IMR-90 (cell line): ENCODE results near the gene PGGT1B. TPM values are rescaled to one million over a fixed set of nuclear protein-coding genes. Genes with fewer than 3 reads are reported as not detected.
A peak's percentile ranks its signal among the peaks of the same experiment; 100 is the strongest.

Experiments used
- ATAC-seq: fragments of 200-7000 bp; cut with Tn5 transposase; 2 replicates; pipeline ENCODE4 v1.9.1; 2020; ENCODE audit warnings: low read depth, mild to moderate bottlenecking, moderate library complexity
- BruUV-seq: library from RNA; stranded (reverse); fragments of 400-500 nt; replicated peaks from 2 replicates; lab custom pipeline; 2021; lab: Mats Ljungman, UMichigan
- CTCF ChIA-PET: fragments of 300-600 bp; formaldehyde crosslinking; extraction: SDS; loops from one replicate; lab custom pipeline; 2021; ENCODE audit warnings: antibody characterized with exemption; lab: Yijun Ruan, JAX
- POLR2A ChIA-PET: fragments of 300-600 bp; sonication (Branson Sonifier 250); formaldehyde crosslinking; loops from one replicate; lab custom pipeline; 2022; ENCODE audit warnings: antibody characterized with exemption; ENCODE audit not compliant: unreplicated experiment; lab: Charles Lee
- DNase-seq: peaks from one replicate; pipeline ENCODE4 v3.0.0; 2013
- H2AFZ ChIP-seq: replicated peaks from 2 replicates; pipeline ENCODE3; 2013; ENCODE audit warnings: low read length, mild to moderate bottlenecking; ENCODE audit not compliant: poor library complexity
- H2AK5ac ChIP-seq: 2 replicates; pipeline ENCODE4 v1.6.1; 2013; ENCODE audit warnings: low read depth, low read length, inconsistent platforms
- H2AK9ac ChIP-seq: replicated peaks from 2 replicates; pipeline ENCODE3; 2013; ENCODE audit warnings: mild to moderate bottlenecking, low read depth, low read length, moderate library complexity; ENCODE audit not compliant: poor library complexity
- H2BK120ac ChIP-seq: 2 replicates; pipeline ENCODE4 v1.6.1; 2013; ENCODE audit warnings: low read depth, low read length, inconsistent platforms
- H2BK15ac ChIP-seq: 3 replicates; pipeline ENCODE4 v1.6.1; 2013; ENCODE audit warnings: low read depth, low read length, inconsistent platforms
- H2BK20ac ChIP-seq: 2 replicates; pipeline ENCODE4 v1.6.1; 2013; ENCODE audit warnings: low read depth, mild to moderate bottlenecking, inconsistent platforms, low read length, moderate library complexity
- H2BK5ac ChIP-seq: 2 replicates; pipeline ENCODE4 v1.6.1; 2013; ENCODE audit warnings: mild to moderate bottlenecking, low read depth, low read length, inconsistent platforms; ENCODE audit not compliant: poor library complexity, severe bottlenecking
- H3K14ac ChIP-seq: replicated peaks from 2 replicates; pipeline ENCODE4 v1.6.1; 2013; ENCODE audit warnings: low read depth, low read length, inconsistent platforms
- H3K18ac ChIP-seq: 2 replicates; pipeline ENCODE4 v1.6.1; 2013; ENCODE audit warnings: low read depth, low read length, control low read depth
- H3K23ac ChIP-seq: 2 replicates; pipeline ENCODE4 v1.6.1; 2013; ENCODE audit warnings: low read depth, low read length, inconsistent platforms
- H3K27ac ChIP-seq: 2 replicates; pipeline ENCODE4 v1.5.1; 2013; ENCODE audit warnings: mild to moderate bottlenecking, control low read depth, low read length; ENCODE audit not compliant: insufficient read depth
- H3K27me3 ChIP-seq: 2 replicates; pipeline ENCODE4 v1.6.1; 2013; ENCODE audit warnings: low read length; ENCODE audit not compliant: control insufficient read depth, insufficient read depth
- H3K36me3 ChIP-seq: 2 replicates; pipeline ENCODE4 v1.6.1; 2013; ENCODE audit warnings: low read length, mixed read lengths; ENCODE audit not compliant: control insufficient read depth, insufficient read depth
- H3K4ac ChIP-seq: 2 replicates; pipeline ENCODE4 v1.6.1; 2013; ENCODE audit warnings: low read depth, low read length, inconsistent platforms
- H3K4me1 ChIP-seq: 2 replicates; pipeline ENCODE4 v1.6.1; 2013; ENCODE audit warnings: low read length, mixed read lengths; ENCODE audit not compliant: control insufficient read depth, insufficient read depth
- H3K4me2 ChIP-seq: 2 replicates; pipeline ENCODE4 v1.6.1; 2013; ENCODE audit warnings: low read depth, mild to moderate bottlenecking, control low read depth, low read length, moderate library complexity
- H3K4me3 ChIP-seq: 2 replicates; pipeline ENCODE4 v1.5.1; 2013; ENCODE audit warnings: low read depth, mild to moderate bottlenecking, control low read depth, low read length, moderate library complexity; ENCODE audit not compliant: insufficient read depth
- H3K56ac ChIP-seq: 2 replicates; pipeline ENCODE4 v1.6.1; 2013; ENCODE audit warnings: low read length, inconsistent platforms; ENCODE audit not compliant: insufficient read depth; ENCODE audit errors: extremely low read depth
- H3K79me1 ChIP-seq, 2 experiments: 2 replicates each; pipeline ENCODE4 v1.6.1; 2013; ENCODE audit warnings: low read length in 2 of 2, inconsistent platforms in 1 of 2, low read depth in 1 of 2
- H3K9ac ChIP-seq: 2 replicates; pipeline ENCODE4 v1.6.1; 2013; ENCODE audit warnings: low read depth, low read length, control low read depth
- H3K9me1 ChIP-seq: 2 replicates; pipeline ENCODE4 v1.6.1; 2013; ENCODE audit warnings: low read length, inconsistent platforms; ENCODE audit not compliant: insufficient read depth
- H3K9me3 ChIP-seq: 2 replicates; pipeline ENCODE4 v1.6.1; 2013; ENCODE audit warnings: low read length; ENCODE audit not compliant: control insufficient read depth, insufficient read depth
- H4K20me1 ChIP-seq: 2 replicates; pipeline ENCODE4 v1.6.1; 2013; ENCODE audit warnings: low read length, inconsistent platforms; ENCODE audit not compliant: insufficient read depth
- H4K5ac ChIP-seq: 2 replicates; pipeline ENCODE4 v1.6.1; 2013; ENCODE audit warnings: mild to moderate bottlenecking, low read depth, low read length, control low read depth
- H4K8ac ChIP-seq, 2 experiments: 2 replicates each; pipeline ENCODE4 v1.6.1; 2013; ENCODE audit warnings: low read depth in 2 of 2, low read length in 2 of 2, control low read depth in 1 of 2, inconsistent platforms in 1 of 2
- H4K91ac ChIP-seq: 2 replicates; pipeline ENCODE4 v1.6.1; 2013; ENCODE audit warnings: low read depth, low read length, inconsistent platforms; ENCODE audit not compliant: insufficient read depth
- BHLHE40 ChIP-seq: fragments of 150-350 bp; IDR thresholded peaks from 2 replicates; pipeline ENCODE4 v1.6.1; 2016; ENCODE audit warnings: mild to moderate bottlenecking, low read depth, low read length
- MAZ ChIP-seq: IDR thresholded peaks from 2 replicates; pipeline ENCODE4 v1.6.1; 2012; ENCODE audit warnings: low read depth, mild to moderate bottlenecking, low read length, improper control_type of control experiment, moderate library complexity, borderline replicate concordance
- MXI1 ChIP-seq: IDR thresholded peaks from 2 replicates; pipeline ENCODE4 v1.6.1; 2012; ENCODE audit warnings: low read depth, mild to moderate bottlenecking, low read length, moderate library complexity, borderline replicate concordance
- dilution Hi-C: fragments of 300-500 bp; cut with HindIII; formaldehyde crosslinking; loops from one replicate; pipeline ENCODE4 v1.14.3; 2018; ENCODE audit warnings: low sequenced_read_pairs; ENCODE audit not compliant: unreplicated experiment
- in situ Hi-C: fragments of 300-500 bp; cut with MboI; formaldehyde crosslinking; loops from 3 replicates; pipeline ENCODE4 v1.14.3; 2019; ENCODE audit warnings: low sequenced_read_pairs, inconsistent platforms, mixed read lengths
- intact Hi-C: fragments of 100-400 bp; cut with micrococcal nuclease; formaldehyde crosslinking; loops from 2 replicates; pipeline ENCODE4 v1.10.0; 2022
- polyA plus RNA-seq, 3 experiments: library from polyadenylated mRNA; depleted of rRNA; stranded (reverse); fragments of >200 nt; gene quantifications; 2 replicates each; pipeline ENCODE4 v1.2.3, GENCODE V29; 2012; ENCODE audit warnings: low replicate concordance in 1 of 3
- total RNA-seq: library from RNA; depleted of rRNA; stranded (reverse); fragments of >200 nt; gene quantifications from 2 replicates; pipeline ENCODE4 v1.2.3, GENCODE V29; 2012
- TF ChIP-seq, protein P1 (sequence below): fragments of 150-350 bp; IDR thresholded peaks from 2 replicates; pipeline ENCODE4 v1.6.1; 2017; ENCODE audit warnings: mild to moderate bottlenecking, antibody characterized with exemption, low read length, low read depth

The PGGT1B gene
- total and polyA plus RNA-seq, 2 of the 4 experiments (the other 2 are of a cell fraction): 2.1 to 19.2 TPM

GRCh38 chr5:115186794-115187193 is 75.9 kb downstream of the PGGT1B start:
- Histone ChIP-seq H4K8ac (no peak overlapping the region), H2BK20ac (no peak overlapping the region), H4K20me1 (no peaks in the 10 kb centered on the region), H2BK5ac (no peak overlapping the region), H3K4me2 (no peak overlapping the region), H3K4me3 (no peak overlapping the region), H2AK9ac (no peak overlapping the region), H3K27me3 (peaks cover 17% of the 10 kb centered on the region), H3K9ac (no peak overlapping the region), H3K23ac (no peak overlapping the region), H2AK5ac (no peak overlapping the region), H3K79me1 (no peaks in the 10 kb centered on the region), H2BK120ac (no peak overlapping the region), H3K14ac (no peak overlapping the region), H3K27ac (no peak overlapping the region), H3K56ac (no peak overlapping the region), H4K5ac (no peak overlapping the region), H3K4me1 (no peaks in the 10 kb centered on the region), H3K9me3 (0 out of 2 replicates have a peak, but pooled peaks cover 2% of the 10 kb centered on the region), H4K91ac (no peak overlapping the region), H2AFZ (no peak overlapping the region), H2BK15ac (no peak overlapping the region), H3K9me1 (no peaks in the 10 kb centered on the region), H3K18ac (no peak overlapping the region), H3K4ac (no peak overlapping the region), H3K36me3 (no peaks in the 10 kb centered on the region)
- in situ Hi-C loops: no loop called here
- dilution Hi-C loops: no loop called here
- TF ChIP-seq MAZ (no peak), BHLHE40 (no peak), MXI1 (no peak)
- TF ChIP-seq, protein P1, sequence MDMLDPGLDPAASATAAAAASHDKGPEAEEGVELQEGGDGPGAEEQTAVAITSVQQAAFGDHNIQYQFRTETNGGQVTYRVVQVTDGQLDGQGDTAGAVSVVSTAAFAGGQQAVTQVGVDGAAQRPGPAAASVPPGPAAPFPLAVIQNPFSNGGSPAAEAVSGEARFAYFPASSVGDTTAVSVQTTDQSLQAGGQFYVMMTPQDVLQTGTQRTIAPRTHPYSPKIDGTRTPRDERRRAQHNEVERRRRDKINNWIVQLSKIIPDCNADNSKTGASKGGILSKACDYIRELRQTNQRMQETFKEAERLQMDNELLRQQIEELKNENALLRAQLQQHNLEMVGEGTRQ: no peak
- DNase-seq (peak; percentile 36), ATAC-seq (no peak)
- BruUV-seq: no TSS peak
- ChIA-PET POLR2A (no interaction called here), CTCF (no interaction called here)
- intact Hi-C loops: no loop called here
